Spleen (tissue), 7 donors: ENCODE measurements around the gene C16orf89.
"Not testable (repeated sequence)": the region's sequence is repeated elsewhere in the genome, so short reads cannot be mapped to it uniquely, and the experiment has no call there.

ENCODE experiments used
- POLR2A ChIP-seq, 3 donors: fragments of 450-650 bp; IDR thresholded peaks; one replicate each; pipeline ENCODE4 v1.5.1; 2017; ENCODE audit warnings: antibody characterized with exemption in 3 of 3, mild to moderate bottlenecking in 1 of 3
- TF ChIP-seq, protein P1 (sequence below), 11 experiments: fragments of 200-600 bp in 7 of 11; fragments of 450-650 bp in 4 of 11; sonication (generic) in 4 of 11; IDR thresholded peaks in 8 of 11; conservative IDR thresholded peaks in 3 of 11; 1 replicate in 7 of 11; 2 replicates in 4 of 11; pipeline versions ENCODE4 v1.4.0 to v1.8.0; 2016 to 2021; ENCODE audit warnings: antibody characterized with exemption in 11 of 11, inconsistent platforms in 4 of 11, mild to moderate bottlenecking in 1 of 11
- donor health status: DM: no; HTN: no; CAD: no; lungs with moderate emphysema.
- donor health status: DM: no; HTN: no; CAD: no.
- donor health status: DM: no; HTN: no; CAD: no.

DNA sequence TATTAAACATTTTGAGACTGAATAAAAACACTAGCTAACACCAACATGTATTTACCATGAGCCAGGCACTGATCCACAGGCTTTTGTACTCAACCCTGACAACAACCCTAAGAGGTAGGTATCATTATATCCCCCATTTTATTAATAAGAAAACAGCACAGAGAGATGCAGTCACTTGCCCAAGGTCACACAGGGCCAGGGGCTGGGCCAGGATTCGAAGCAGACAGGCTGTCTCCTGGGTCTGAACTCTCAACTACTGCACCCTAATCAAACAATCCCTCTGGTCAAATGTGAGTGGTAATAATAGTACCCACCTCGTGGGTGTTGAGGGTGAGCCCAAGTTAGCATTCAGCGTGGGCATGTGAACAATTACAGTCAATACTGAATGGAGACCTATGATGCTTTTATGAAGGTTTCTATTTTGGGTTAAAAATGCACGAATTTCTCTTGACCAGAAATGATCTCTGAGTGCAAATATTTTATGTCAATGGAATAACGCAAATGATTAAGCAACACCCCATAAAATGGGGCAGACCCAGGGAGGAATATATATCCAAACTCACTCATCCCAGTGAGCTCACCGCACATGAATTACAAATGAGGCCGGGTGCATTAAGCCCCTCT, 30.8 kb upstream of the C16orf89 start:
- TF ChIP-seq, protein P1, sequence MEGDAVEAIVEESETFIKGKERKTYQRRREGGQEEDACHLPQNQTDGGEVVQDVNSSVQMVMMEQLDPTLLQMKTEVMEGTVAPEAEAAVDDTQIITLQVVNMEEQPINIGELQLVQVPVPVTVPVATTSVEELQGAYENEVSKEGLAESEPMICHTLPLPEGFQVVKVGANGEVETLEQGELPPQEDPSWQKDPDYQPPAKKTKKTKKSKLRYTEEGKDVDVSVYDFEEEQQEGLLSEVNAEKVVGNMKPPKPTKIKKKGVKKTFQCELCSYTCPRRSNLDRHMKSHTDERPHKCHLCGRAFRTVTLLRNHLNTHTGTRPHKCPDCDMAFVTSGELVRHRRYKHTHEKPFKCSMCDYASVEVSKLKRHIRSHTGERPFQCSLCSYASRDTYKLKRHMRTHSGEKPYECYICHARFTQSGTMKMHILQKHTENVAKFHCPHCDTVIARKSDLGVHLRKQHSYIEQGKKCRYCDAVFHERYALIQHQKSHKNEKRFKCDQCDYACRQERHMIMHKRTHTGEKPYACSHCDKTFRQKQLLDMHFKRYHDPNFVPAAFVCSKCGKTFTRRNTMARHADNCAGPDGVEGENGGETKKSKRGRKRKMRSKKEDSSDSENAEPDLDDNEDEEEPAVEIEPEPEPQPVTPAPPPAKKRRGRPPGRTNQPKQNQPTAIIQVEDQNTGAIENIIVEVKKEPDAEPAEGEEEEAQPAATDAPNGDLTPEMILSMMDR (IDR thresholded peaks at IDR 0.05 in 8 of 11, conservative IDR thresholded peaks at IDR 0.05 in 3 of 11), result not testable (repeated sequence)
- not testable (repeated sequence) for TF ChIP-seq POLR2A (IDR thresholded peaks at IDR 0.05)
